Endodermal cell (in vitro differentiated cells): ENCODE measurements around the gene CEP112. TPM values are rescaled to one million over a fixed set of nuclear protein-coding genes. Genes with fewer than 3 reads are reported as not detected.

ENCODE experiments used
- DNase-seq: peaks from one replicate; pipeline ENCODE4 v3.0.0-alpha.2; 2017
- H3K27ac ChIP-seq: 2 replicates; pipeline ENCODE4 v1.5.1; 2013; ENCODE audit warnings: mild to moderate bottlenecking, low read depth, low read length, moderate library complexity
- H3K27me3 ChIP-seq: 2 replicates; pipeline ENCODE4 v1.6.1; 2013; ENCODE audit warnings: mild to moderate bottlenecking, low read length, moderate library complexity; ENCODE audit not compliant: insufficient read depth, control insufficient read depth, poor library complexity, severe bottlenecking
- H3K36me3 ChIP-seq: 2 replicates; pipeline ENCODE4 v1.7.0; 2013; ENCODE audit warnings: mild to moderate bottlenecking, low read length, moderate library complexity; ENCODE audit not compliant: control insufficient read depth, insufficient read depth
- H3K4me1 ChIP-seq: one replicate; pipeline ENCODE4 v1.7.0; 2013; ENCODE audit warnings: low read length; ENCODE audit not compliant: control insufficient read depth, insufficient read depth
- H3K4me3 ChIP-seq: 2 replicates; pipeline ENCODE4 v1.5.1; 2013; ENCODE audit warnings: mild to moderate bottlenecking, low read length, moderate library complexity
- H3K9ac ChIP-seq: 2 replicates; pipeline ENCODE4 v1.6.1; 2013; ENCODE audit warnings: mild to moderate bottlenecking, low read length, moderate library complexity; ENCODE audit not compliant: poor library complexity, severe bottlenecking; ENCODE audit errors: extremely low read depth
- H3K9me3 ChIP-seq: 2 replicates; pipeline ENCODE4 v1.6.1; 2013; ENCODE audit warnings: mild to moderate bottlenecking, low read length, moderate library complexity; ENCODE audit not compliant: control insufficient read depth
- H3K27ac Mint-ChIP-seq: 2 replicates; pipeline ENCODE4 v1.8.0; 2020; ENCODE audit warnings: mixed read lengths
- H3K27me3 Mint-ChIP-seq: 2 replicates; pipeline ENCODE4 v1.8.0; 2021; ENCODE audit warnings: mild to moderate bottlenecking, mixed read lengths; ENCODE audit not compliant: insufficient read depth
- H3K36me3 Mint-ChIP-seq: 2 replicates; pipeline ENCODE4 v1.8.0; 2020; ENCODE audit warnings: low read depth, mixed read lengths
- H3K4me1 Mint-ChIP-seq: 2 replicates; pipeline ENCODE4 v1.8.0; 2020; ENCODE audit warnings: mixed read lengths
- H3K4me3 Mint-ChIP-seq: 2 replicates; pipeline ENCODE4 v1.8.0; 2020; ENCODE audit warnings: mild to moderate bottlenecking, moderate library complexity, mixed read lengths
- H3K9me3 Mint-ChIP-seq: 2 replicates; pipeline ENCODE4 v1.8.0; 2020; ENCODE audit warnings: mild to moderate bottlenecking, mixed read lengths
- WGBS, 2 experiments: methylation state at CpG; one replicate each; pipeline versions ENCODE4 v1.1.5 to v1.1.7; 2013; ENCODE audit warnings: missing lambda C conversion rate in 2 of 2, mixed read lengths in 1 of 2; ENCODE audit not compliant: insufficient coverage in 1 of 2, insufficient read length in 1 of 2; 5-methylcytosine and 5-hydroxymethylcytosine counted together
- total RNA-seq, 2 donors: library from RNA; stranded (reverse); fragmentation: NEBNext Ultra II Directional in 1 of 2; extraction: Animal tissue kit (Norgen Biotek cat#: 25700) in 1 of 2; gene quantifications; 2 replicates in 1 of 2; 3 replicates in 1 of 2; pipeline ENCODE4 v1.2.1, GENCODE V29; 2021
- TF ChIP-seq, protein P1 (sequence below): fragments of 200-600 bp; sonication (generic); conservative IDR thresholded peaks from 2 replicates; pipeline ENCODE4 v1.5.0; 2021; ENCODE audit warnings: antibody characterized with exemption, mild to moderate bottlenecking

The CEP112 gene
- total RNA-seq, 2 donors from 2014 or later, result 15.2 to 21.4 TPM

DNA sequence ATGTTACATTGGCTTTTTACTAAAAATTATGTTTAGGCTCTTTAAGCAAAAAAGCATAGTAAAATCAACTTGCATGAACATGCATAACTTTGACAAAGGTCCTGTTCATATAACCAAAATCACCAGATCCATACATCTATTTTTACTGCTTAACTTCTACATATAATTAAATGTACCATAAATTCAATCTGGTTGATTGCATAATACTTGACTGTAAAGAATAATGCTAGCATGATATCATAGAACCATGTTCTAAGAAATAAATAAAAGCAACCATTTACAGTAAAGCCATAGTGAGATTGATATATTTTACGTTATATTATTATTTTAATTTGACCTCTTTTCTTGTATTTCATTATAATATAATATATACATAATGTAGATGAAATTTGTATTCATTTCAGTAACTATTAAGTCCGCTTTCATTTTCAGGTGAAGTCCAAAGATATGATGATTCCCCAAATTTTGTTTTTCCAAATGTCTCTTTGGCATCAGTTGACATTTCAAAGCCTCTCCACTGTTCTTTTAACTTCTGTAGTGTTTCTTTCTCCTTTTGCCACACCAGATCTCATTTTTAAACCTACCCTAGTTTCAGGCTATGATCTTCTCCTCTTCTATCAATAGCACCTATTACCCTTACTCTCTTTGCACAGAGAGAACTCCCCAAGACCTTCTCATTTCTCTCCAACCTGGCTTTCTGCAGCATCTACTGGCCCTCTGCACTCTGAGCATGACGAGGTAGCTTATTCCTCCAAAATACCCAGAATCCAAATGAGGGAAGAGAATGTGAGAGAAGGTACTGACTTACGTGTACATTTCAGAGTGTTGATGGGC lies 35.5 kb upstream of the CEP112 start:
- H3K4me1 ChIP-seq, result no peaks in the 10 kb centered on the region
- no peaks in the 10 kb centered on the region for H3K9me3 ChIP-seq
- H3K27me3 ChIP-seq, result no peaks in the 10 kb centered on the region
- Mint-ChIP-seq H3K27ac (no peak overlapping the region), H3K36me3 (no peaks in the 10 kb centered on the region), H3K9me3 (no peaks in the 10 kb centered on the region), H3K4me1 (no peaks in the 10 kb centered on the region), H3K4me3 (no peak overlapping the region), H3K27me3 (no peaks in the 10 kb centered on the region)
- H3K27ac ChIP-seq, result no peak overlapping the region
- no peaks in the 10 kb centered on the region for H3K36me3 ChIP-seq
- WGBS, 2 experiments, result 85 to 100% methylated on average over 2 of the region's 4 CpGs
- TF ChIP-seq, protein P1, sequence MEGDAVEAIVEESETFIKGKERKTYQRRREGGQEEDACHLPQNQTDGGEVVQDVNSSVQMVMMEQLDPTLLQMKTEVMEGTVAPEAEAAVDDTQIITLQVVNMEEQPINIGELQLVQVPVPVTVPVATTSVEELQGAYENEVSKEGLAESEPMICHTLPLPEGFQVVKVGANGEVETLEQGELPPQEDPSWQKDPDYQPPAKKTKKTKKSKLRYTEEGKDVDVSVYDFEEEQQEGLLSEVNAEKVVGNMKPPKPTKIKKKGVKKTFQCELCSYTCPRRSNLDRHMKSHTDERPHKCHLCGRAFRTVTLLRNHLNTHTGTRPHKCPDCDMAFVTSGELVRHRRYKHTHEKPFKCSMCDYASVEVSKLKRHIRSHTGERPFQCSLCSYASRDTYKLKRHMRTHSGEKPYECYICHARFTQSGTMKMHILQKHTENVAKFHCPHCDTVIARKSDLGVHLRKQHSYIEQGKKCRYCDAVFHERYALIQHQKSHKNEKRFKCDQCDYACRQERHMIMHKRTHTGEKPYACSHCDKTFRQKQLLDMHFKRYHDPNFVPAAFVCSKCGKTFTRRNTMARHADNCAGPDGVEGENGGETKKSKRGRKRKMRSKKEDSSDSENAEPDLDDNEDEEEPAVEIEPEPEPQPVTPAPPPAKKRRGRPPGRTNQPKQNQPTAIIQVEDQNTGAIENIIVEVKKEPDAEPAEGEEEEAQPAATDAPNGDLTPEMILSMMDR, result no peak
- H3K4me3 ChIP-seq, result no peak overlapping the region
- no peak overlapping the region for H3K9ac ChIP-seq
- no peak for DNase-seq

DNA sequence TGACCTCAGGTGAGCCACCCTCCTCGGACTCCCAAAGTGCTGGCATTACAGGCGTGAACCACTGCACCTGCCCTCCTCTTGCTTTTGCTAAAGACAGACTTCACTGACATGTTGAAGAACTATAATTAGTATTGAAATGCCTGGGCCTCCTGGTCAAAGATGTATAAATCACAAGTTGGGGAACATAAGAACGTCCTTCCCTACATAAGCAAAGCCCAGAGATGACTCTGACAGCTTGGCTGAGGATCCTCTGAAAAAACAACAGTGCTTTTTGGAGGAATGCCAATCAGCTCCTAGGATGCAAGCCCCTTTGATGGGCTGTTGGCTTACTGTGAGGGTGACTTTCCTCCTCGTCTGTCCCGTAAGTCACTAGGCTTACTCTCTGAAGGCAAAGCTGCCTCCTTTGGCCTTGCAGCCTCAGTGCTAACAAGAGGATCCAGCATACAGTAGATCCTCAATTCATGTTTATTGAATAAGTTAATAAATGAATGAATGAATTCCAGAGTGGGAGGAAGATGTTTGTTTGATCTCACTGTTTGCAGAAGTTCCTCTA lies 30.9 kb upstream of the CEP112 start:
- no peak overlapping the region for H3K4me3 Mint-ChIP-seq
- Histone ChIP-seq H3K27me3 (no peaks in the 10 kb centered on the region), H3K27ac (no peak overlapping the region), H3K9me3 (no peaks in the 10 kb centered on the region), H3K36me3 (no peaks in the 10 kb centered on the region), H3K4me1 (no peaks in the 10 kb centered on the region), H3K4me3 (no peak overlapping the region), H3K9ac (no peak overlapping the region)
- no peaks in the 10 kb centered on the region for H3K4me1 Mint-ChIP-seq
- DNase-seq, result no peak
- H3K9me3 Mint-ChIP-seq, result no peaks in the 10 kb centered on the region
- H3K27me3 Mint-ChIP-seq, result no peaks in the 10 kb centered on the region
- no peaks in the 10 kb centered on the region for H3K36me3 Mint-ChIP-seq
- H3K27ac Mint-ChIP-seq, result no peak overlapping the region
- 89 to 92% methylated on average over 5 of the region's 5 CpGs for WGBS, 2 experiments
- TF ChIP-seq, protein P1, result no peak

DNA sequence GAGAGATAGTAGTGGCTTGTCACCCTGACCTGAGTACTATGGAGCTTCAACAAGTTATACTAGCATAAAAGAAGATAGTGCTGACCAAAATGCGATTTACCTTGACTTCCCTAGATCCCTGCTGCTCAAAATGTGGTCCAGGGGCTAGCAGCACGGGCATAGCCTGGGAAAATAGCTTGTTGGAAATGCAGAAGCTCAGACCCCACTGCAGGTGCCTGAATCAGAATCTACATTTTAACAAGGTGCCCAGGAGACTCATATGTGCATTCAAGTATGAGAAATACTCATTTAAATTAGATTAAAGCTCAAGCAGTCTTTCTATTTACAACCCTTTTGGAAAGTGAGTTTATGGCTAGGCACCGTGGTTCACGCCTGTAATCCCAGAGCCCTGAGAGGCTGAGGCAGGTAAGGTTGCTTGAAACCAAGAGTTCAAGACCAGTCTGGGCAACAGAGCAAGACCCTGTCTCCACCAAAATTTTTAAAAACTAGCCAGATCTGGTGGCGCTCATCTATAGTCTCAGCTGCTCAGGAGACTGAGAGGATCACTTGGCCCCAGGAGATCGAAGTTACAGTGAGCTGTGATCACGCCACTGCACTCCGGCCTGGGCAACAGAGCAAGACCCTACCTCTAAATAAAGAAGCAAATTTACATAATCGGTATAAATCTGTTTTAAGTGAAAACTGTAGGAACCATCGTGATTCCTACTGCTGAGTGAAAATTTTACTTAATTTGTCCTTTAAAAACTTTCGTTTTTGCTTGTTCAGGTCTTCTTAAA lies 30.0 kb upstream of the CEP112 start:
- no peaks in the 10 kb centered on the region for H3K27me3 ChIP-seq
- Mint-ChIP-seq H3K36me3 (no peaks in the 10 kb centered on the region), H3K4me3 (no peak overlapping the region), H3K4me1 (no peaks in the 10 kb centered on the region), H3K27ac (no peak overlapping the region), H3K9me3 (no peaks in the 10 kb centered on the region), H3K27me3 (no peaks in the 10 kb centered on the region)
- H3K9me3 ChIP-seq, result no peaks in the 10 kb centered on the region
- H3K4me1 ChIP-seq, result no peaks in the 10 kb centered on the region
- no peak for DNase-seq
- H3K36me3 ChIP-seq, result no peaks in the 10 kb centered on the region
- WGBS, 2 experiments, result 80 to 85% methylated on average over 7 to 11 of the region's 11 CpGs
- TF ChIP-seq, protein P1, result no peak
- H3K4me3 ChIP-seq, result no peak overlapping the region
- no peak overlapping the region for H3K27ac ChIP-seq
- H3K9ac ChIP-seq, result no peak overlapping the region
